Endothelial cell of umbilical vein (primary cell): ENCODE results near the gene ERAP2.

ENCODE experiments used
- CTCF ChIP-seq, 2 donors: IDR thresholded peaks; 1 replicate in 1 of 2; 2 replicates in 1 of 2; pipeline ENCODE4 v1.5.1; 2011; ENCODE audit warnings: low read length in 2 of 2, mild to moderate bottlenecking in 2 of 2, moderate library complexity in 2 of 2, control low read depth in 1 of 2, inconsistent platforms in 1 of 2, low read depth in 1 of 2; ENCODE audit not compliant: insufficient read depth in 1 of 2; ENCODE audit errors: extremely low read depth in 1 of 2
- EZH2 ChIP-seq: IDR thresholded peaks from 2 replicates; pipeline ENCODE4 v1.6.1; 2012; ENCODE audit warnings: borderline replicate concordance, low read depth, mild to moderate bottlenecking, moderate library complexity, low read length, inconsistent platforms; ENCODE audit not compliant: severe bottlenecking
- JUN ChIP-seq: IDR thresholded peaks from 2 replicates; pipeline ENCODE4 v1.6.1; 2011; ENCODE audit warnings: borderline replicate concordance, low read depth; ENCODE audit not compliant: insufficient read length, insufficient read depth
- MAX ChIP-seq: IDR thresholded peaks from 2 replicates; pipeline ENCODE4 v1.6.1; 2011; ENCODE audit not compliant: insufficient read depth, insufficient read length
- POLR2A ChIP-seq: IDR thresholded peaks from 2 replicates; pipeline ENCODE4 v1.6.1; 2012; ENCODE audit warnings: low read depth, mild to moderate bottlenecking, control low read depth, low read length

GRCh38 chr5:96859375-96859774, 16.9 kb upstream of the ERAP2 start:
- TF ChIP-seq JUN (no peak), CTCF (IDR thresholded peaks at IDR 0.05; ENCODE audit: extremely low read depth in 1 of 2, insufficient read depth in 1 of 2, low read depth in 1 of 2, low read length in 2 of 2) (no peak), EZH2 (no peak), MAX (no peak), POLR2A (no peak)
